GM19023 (cell line): ENCODE results near the gene FKBP8.

Source experiments
- ATAC-seq: cut with Tn5 transposase; IDR thresholded peaks from one replicate; pipeline ENCODE4 v1.9.1; 2021; ENCODE audit warnings: mild to moderate bottlenecking, moderate library complexity; ENCODE audit not compliant: unreplicated experiment

The FKBP8 gene

GRCh38 chr19:18487576-18488402 lies 55.6 kb downstream of the FKBP8 start:
- ATAC-seq = no peak

GRCh38 chr19:18486746-18487145 lies 56.6 kb downstream of the FKBP8 start:
- no peak for ATAC-seq

- ATAC-seq = no peak
Observed at GRCh38 chr19:18484992-18485391, 58.4 kb downstream of the FKBP8 start.

- ATAC-seq = no peak
Observed at GRCh38 chr19:18483119-18483890, 60.1 kb downstream of the FKBP8 start.
